A549 treated with DMSO at 1 μM for 4 hours (cell line): Measurements from ENCODE around the gene CCDC13. TPM values are rescaled to one million over a fixed set of nuclear protein-coding genes. Genes with fewer than 3 reads are reported as not detected.

Source experiments
- total RNA-seq: library from RNA; stranded (reverse); fragments of 200-300 nt; extraction: Qiagen RNA extraction; gene quantifications from 5 replicates; pipeline ENCODE4 v1.2.3, GENCODE V29; 2022; ENCODE audit warnings: low read depth

Gene CCDC13
- 0.40 to 0.79 TPM (median 0.58 TPM) in 5 replicates for total RNA-seq

GRCh38 chr3:42772670-42773408 is at the start of gene CCDC13:
Gene CCDC13, minus strand, starts transcription at chr3:42773253. Its CDS starts 14,908 bp downstream, at chr3:42758345.

DNA sequence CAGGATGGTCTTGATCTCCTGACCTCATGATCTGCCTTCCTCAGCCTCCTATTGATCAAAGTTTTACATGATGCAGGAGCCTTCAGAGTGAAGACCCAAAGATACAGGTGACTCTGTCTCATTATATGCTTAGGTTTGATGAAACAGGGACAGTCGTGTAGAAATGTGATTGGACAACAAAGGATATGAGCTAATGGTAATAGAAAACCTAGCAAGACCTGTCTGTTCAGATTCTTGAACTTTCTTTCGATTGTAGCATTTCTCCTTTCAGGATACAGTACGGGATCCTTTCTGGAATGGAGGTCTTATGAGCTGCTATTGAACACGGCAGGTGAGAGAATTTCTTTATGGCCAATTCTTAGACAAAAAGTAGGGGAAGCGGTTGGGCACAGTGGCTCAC is 36.1 kb upstream of the CCDC13 start, which contains the start of gene ACKR2:
TSS of gene ACKR2 (plus strand) at position 244 of the 400 bp plus-strand sequence. CDS start 55,058 bp downstream, outside the sequence.

DNA sequence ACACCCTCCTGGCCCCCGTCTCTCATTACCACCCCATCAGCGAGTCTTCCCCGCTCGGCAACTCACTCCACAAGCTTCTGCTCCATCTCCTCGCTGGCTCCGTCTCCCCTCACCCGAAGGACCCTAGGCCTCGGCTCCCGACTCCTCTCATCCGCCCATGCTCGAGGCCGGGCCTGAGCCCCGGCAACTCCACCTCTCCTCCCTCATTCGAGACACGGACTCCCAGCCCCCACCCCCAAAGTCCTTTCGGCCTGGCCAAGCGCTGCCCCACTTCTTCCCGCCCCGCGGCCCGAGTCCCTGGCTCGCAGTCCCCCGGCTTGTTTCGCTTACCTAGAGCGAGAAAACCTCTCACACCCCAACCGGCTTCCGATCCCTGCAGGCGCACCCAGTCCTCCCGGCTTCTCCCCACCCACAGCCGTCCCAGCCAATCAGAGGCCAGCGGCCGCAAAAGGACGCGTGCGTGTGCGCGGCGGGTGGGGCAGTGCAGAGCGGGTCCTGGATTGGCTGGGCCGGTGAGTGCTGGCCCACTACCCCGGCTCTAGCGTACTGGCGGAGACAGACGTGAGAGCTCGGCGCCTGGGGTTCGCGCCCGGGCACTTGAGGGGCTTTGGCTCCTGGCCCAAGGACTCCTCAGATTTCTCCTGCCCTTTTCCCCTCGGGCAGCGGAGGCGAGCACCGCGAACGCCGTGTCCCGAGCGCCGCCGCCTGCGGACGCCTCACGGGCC is 31.2 kb upstream of the CCDC13 start, which contains the start of gene HIGD1A:
TSS of gene HIGD1A (minus strand) at position 385 of the 725 bp plus-strand sequence. CDS start 10,237 bp downstream, outside the sequence.

Other genes with a start within 250 kb of the CCDC13 start
- 28.5 to 35.4 TPM (median 33.6 TPM) in 5 replicates for gene SEC22C, start 191.3 kb downstream of the CCDC13 start, total RNA-seq
- gene SS18L2, start 182.4 kb downstream of the CCDC13 start, total RNA-seq: 16.8 to 20.9 TPM (median 19.6 TPM) in 5 replicates
- 9.0 to 13.9 TPM (median 12.5 TPM) in 5 replicates for gene NKTR, start 172.6 kb downstream of the CCDC13 start, total RNA-seq
- gene ZBTB47, start 119.6 kb downstream of the CCDC13 start, total RNA-seq: 6.0 to 7.4 TPM (median 6.5 TPM) in 5 replicates
- gene KLHL40, start 87.7 kb downstream of the CCDC13 start, total RNA-seq: not detected in 5 replicates
- gene HHATL, start 70.5 kb downstream of the CCDC13 start, total RNA-seq: 0.30 TPM in 1 of 5 replicates, not detected in the others
- gene HIGD1A, start 31.2 kb upstream of the CCDC13 start, total RNA-seq: 71.6 to 94.3 TPM (median 78.6 TPM) in 5 replicates
- 0.07 TPM in 1 of 5 replicates, not detected in the others for gene ACKR2, start 36.2 kb upstream of the CCDC13 start, total RNA-seq
- not detected in 5 replicates for gene CYP8B1, start 102.6 kb upstream of the CCDC13 start, total RNA-seq
- not detected in 5 replicates for gene ZNF662, start 132.9 kb upstream of the CCDC13 start, total RNA-seq
- not detected in 5 replicates for gene GASK1A, start 206.1 kb upstream of the CCDC13 start, total RNA-seq